OCI-LY1 (cell line): ENCODE results near the gene PTCD3.

Source experiments
- H2AFZ ChIP-seq: fragments of 200-600 bp; sonication (generic), shearing (Covaris generic); 2 replicates; pipeline ENCODE4 v1.6.0; 2014; ENCODE audit warnings: antibody characterized with exemption, mild to moderate bottlenecking, low read length
- H3F3A ChIP-seq: fragments of 200-600 bp; sonication (generic), shearing (Covaris generic); 2 replicates; pipeline ENCODE4 v1.6.0; 2014; ENCODE audit warnings: mild to moderate bottlenecking, antibody characterized with exemption, low read length, moderate library complexity; ENCODE audit not compliant: insufficient read depth
- H3K27ac ChIP-seq: fragments of 200-600 bp; sonication (generic); 2 replicates; pipeline ENCODE4 v1.5.1; 2014; ENCODE audit warnings: low read length, mixed run types, mild to moderate bottlenecking, low read depth; ENCODE audit not compliant: poor library complexity, severe bottlenecking
- H3K27me3 ChIP-seq: fragments of 200-600 bp; sonication (generic); 2 replicates; pipeline ENCODE4 v1.6.0; 2014; ENCODE audit warnings: antibody characterized with exemption, mild to moderate bottlenecking, low read length, moderate library complexity; ENCODE audit not compliant: insufficient read depth
- H3K36me3 ChIP-seq: fragments of 200-600 bp; sonication (generic); 2 replicates; pipeline ENCODE4 v1.6.1; 2014; ENCODE audit warnings: mild to moderate bottlenecking, antibody characterized with exemption, low read length, moderate library complexity, mixed read lengths; ENCODE audit not compliant: insufficient read depth
- H3K4me1 ChIP-seq: fragments of 200-600 bp; sonication (generic); 2 replicates; pipeline ENCODE4 v1.5.1; 2014; ENCODE audit warnings: mild to moderate bottlenecking, low read length, moderate library complexity; ENCODE audit not compliant: insufficient read depth, severe bottlenecking
- H3K4me2 ChIP-seq: fragments of 200-600 bp; sonication (generic), shearing (Covaris generic); 2 replicates; pipeline ENCODE4 v1.6.1; 2014; ENCODE audit warnings: low read length
- H3K4me3 ChIP-seq: fragments of 200-600 bp; sonication (generic); 2 replicates; pipeline ENCODE4 v1.5.1; 2014; ENCODE audit warnings: low read length, low read depth, mild to moderate bottlenecking, mixed read lengths; ENCODE audit not compliant: poor library complexity, severe bottlenecking
- H3K79me2 ChIP-seq: fragments of 200-600 bp; shearing (Covaris generic); 2 replicates; pipeline ENCODE4 v1.6.1; 2016; ENCODE audit warnings: mixed run types, low read length, mixed read lengths; ENCODE audit not compliant: insufficient read depth
- H3K9ac ChIP-seq: fragments of 200-600 bp; sonication (generic), shearing (Covaris generic); 2 replicates; pipeline ENCODE4 v1.6.1; 2014; ENCODE audit warnings: mild to moderate bottlenecking, low read length, mixed read lengths
- H3K9me2 ChIP-seq: fragments of 200-600 bp; sonication (generic), shearing (Covaris generic); 2 replicates; pipeline ENCODE4 v1.6.1; 2014; ENCODE audit warnings: low read depth, mild to moderate bottlenecking, low read length, mixed read lengths
- H3K9me3 ChIP-seq: fragments of 200-600 bp; shearing (Covaris generic); 2 replicates; pipeline ENCODE4 v1.6.1; 2014; ENCODE audit warnings: low read length, mixed read lengths
- H4K20me1 ChIP-seq: fragments of 200-600 bp; sonication (generic), shearing (Covaris generic); 2 replicates; pipeline ENCODE4 v1.6.0; 2016; ENCODE audit warnings: mild to moderate bottlenecking, low read length; ENCODE audit not compliant: insufficient read depth
- CTCF ChIP-seq: fragments of 200-600 bp; sonication (generic), shearing (Covaris generic); IDR thresholded peaks from 2 replicates; pipeline ENCODE4 v1.5.1; 2017; ENCODE audit warnings: mild to moderate bottlenecking, antibody characterized with exemption, low read length, moderate library complexity, mixed read lengths
- EZH2 ChIP-seq: fragments of 200-600 bp; sonication (generic), shearing (Covaris generic); IDR thresholded peaks from 2 replicates; pipeline ENCODE4 v1.8.0; 2017; ENCODE audit warnings: borderline replicate concordance, mixed run types, mild to moderate bottlenecking, antibody characterized with exemption, low read length, moderate library complexity, mixed read lengths

PTCD3 gene

GRCh38 chr2:86118130-86118529 lies 12.1 kb downstream of the PTCD3 start:
- no peaks in the 10 kb centered on the region for H3K9me3 ChIP-seq
- TF ChIP-seq EZH2, result no peak
- TF ChIP-seq CTCF, result no peak
- H4K20me1 ChIP-seq, result no peaks in the 10 kb centered on the region; the same call in 1 of the 2 replicates
- H3K9me2 ChIP-seq, result no peaks in the 10 kb centered on the region
- H3K79me2 ChIP-seq, result 0 out of 2 replicates have a peak, but pooled peaks cover 3% of the 10 kb centered on the region
- no peak overlapping the region for H3K27ac ChIP-seq
- H2AFZ ChIP-seq, result no peak overlapping the region
- no peak overlapping the region for H3K4me3 ChIP-seq
- H3K27me3 ChIP-seq, result no peaks in the 10 kb centered on the region
- H3K36me3 ChIP-seq, result peaks cover 100% of the 10 kb centered on the region
- H3K9ac ChIP-seq, result no peak overlapping the region
- H3F3A ChIP-seq, result no peaks in the 10 kb centered on the region
- H3K4me2 ChIP-seq, result no peak overlapping the region
- H3K4me1 ChIP-seq, result no peaks in the 10 kb centered on the region

DNA sequence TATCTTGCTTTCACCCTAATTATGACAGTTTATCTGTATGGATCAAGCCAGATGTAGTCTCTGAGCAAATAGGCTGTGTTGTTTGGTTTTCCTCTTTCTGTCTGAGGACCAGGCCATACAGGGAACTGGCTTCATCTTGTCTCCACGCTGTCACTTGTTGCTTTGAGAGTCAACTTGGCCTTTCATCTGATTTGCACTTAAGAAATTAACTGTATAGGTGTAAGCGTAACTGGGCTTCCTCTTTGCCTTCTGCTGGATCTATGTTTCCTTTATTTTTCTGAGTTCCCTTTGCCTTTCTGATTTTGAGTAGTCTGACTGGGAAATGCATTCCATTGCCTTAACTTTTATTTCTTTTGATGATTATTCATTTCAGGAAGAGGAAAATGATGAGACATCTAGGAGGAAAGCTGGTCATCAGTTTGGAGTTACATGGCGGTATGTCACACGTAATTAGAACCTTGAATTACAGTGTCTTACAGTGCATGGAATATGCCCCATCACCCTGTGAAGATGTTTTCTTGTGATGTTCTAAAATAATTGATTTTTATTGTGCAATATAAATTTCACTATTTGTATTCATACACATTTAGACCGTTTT lies 17.4 kb downstream of the PTCD3 start:
- H3K27ac ChIP-seq, result no peak overlapping the region
- H3K9me2 ChIP-seq, result no peaks in the 10 kb centered on the region
- H3K4me2 ChIP-seq, result no peak overlapping the region
- H2AFZ ChIP-seq, result no peak overlapping the region
- no peak overlapping the region for H3K9ac ChIP-seq
- no peaks in the 10 kb centered on the region for H3K27me3 ChIP-seq
- TF ChIP-seq CTCF (no peak), EZH2 (no peak)
- H4K20me1 ChIP-seq, result no peaks in the 10 kb centered on the region
- H3K4me1 ChIP-seq, result no peaks in the 10 kb centered on the region
- H3F3A ChIP-seq, result no peaks in the 10 kb centered on the region
- H3K9me3 ChIP-seq, result no peaks in the 10 kb centered on the region
- no peaks in the 10 kb centered on the region for H3K79me2 ChIP-seq
- H3K4me3 ChIP-seq, result no peak overlapping the region
- H3K36me3 ChIP-seq, result peaks cover 100% of the 10 kb centered on the region

DNA sequence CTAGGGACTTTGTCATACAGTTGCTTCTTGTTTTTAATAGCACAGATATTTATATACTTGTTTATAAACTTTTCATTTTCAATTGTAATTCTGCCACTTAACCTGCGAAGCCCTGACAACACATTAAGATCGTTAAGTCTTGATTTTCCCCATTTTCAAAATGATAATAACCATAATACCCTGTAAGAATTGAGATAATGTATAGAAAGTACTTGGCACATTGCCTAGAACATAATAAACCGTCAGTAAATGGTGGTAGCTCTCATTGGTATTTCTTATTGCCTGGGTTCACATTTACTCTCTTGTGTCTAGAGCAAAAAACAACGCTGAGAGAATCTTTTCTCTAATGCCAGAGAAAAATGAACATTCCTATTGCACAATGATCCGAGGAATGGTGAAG lies 18.6 kb downstream of the PTCD3 start:
- Histone ChIP-seq H3K27me3 (no peaks in the 10 kb centered on the region), H3K79me2 (no peaks in the 10 kb centered on the region), H2AFZ (no peak overlapping the region), H3K36me3 (peaks cover 100% of the 10 kb centered on the region), H3K9me3 (no peaks in the 10 kb centered on the region), H3K9me2 (no peaks in the 10 kb centered on the region), H3K9ac (no peak overlapping the region), H3K4me1 (no peaks in the 10 kb centered on the region), H3F3A (no peaks in the 10 kb centered on the region), H3K4me3 (no peak overlapping the region), H3K4me2 (no peak overlapping the region), H3K27ac (no peak overlapping the region), H4K20me1 (no peaks in the 10 kb centered on the region)
- no peak for TF ChIP-seq EZH2
- no peak for TF ChIP-seq CTCF
